Esophagus muscularis mucosa (tissue), 3 donors: ENCODE results near the gene MYEF2.

Experiments
- CTCF ChIP-seq, 3 experiments: fragments of 200-600 bp in 2 of 3; fragments of 450-650 bp in 1 of 3; sonication (generic) in 2 of 3; IDR thresholded peaks; one replicate each; pipeline ENCODE4 v1.5.1; 2017 to 2019; ENCODE audit warnings: antibody characterized with exemption in 3 of 3, mild to moderate bottlenecking in 2 of 3, moderate library complexity in 1 of 3
- EP300 ChIP-seq: sonication (generic); formaldehyde crosslinking; IDR thresholded peaks from one replicate; pipeline ENCODE4 v1.6.1; 2017; ENCODE audit warnings: antibody characterized with exemption

- TF ChIP-seq CTCF (IDR thresholded peaks at IDR 0.05) (no peak), EP300 (no peak)
These were observed 88.0 kb downstream of the MYEF2 start for GRCh38 chr15:48090115-48090514.
